Epithelial cell of proximal tubule (primary cell): Measurements from ENCODE around the gene ATP5PO. TPM values are rescaled to one million over a fixed set of nuclear protein-coding genes. Genes with fewer than 3 reads are reported as not detected.

ENCODE experiments used
- DNase-seq: peaks from one replicate; pipeline ENCODE4 v3.0.0-alpha.2; 2011; ENCODE audit warnings: low read depth
- H3K4me3 ChIP-seq: 2 replicates; pipeline ENCODE4 v1.5.1; 2011; ENCODE audit warnings: low read depth, mild to moderate bottlenecking, low read length
- CTCF ChIP-seq: conservative IDR thresholded peaks from 2 replicates; pipeline ENCODE4 v1.5.1; 2012; ENCODE audit warnings: low read depth, mild to moderate bottlenecking, low read length
- total RNA-seq: library from RNA; depleted of rRNA; stranded (reverse); fragments of >200 nt; gene quantifications from 2 replicates; pipeline ENCODE4 v1.2.3, GENCODE V29; 2015

The ATP5PO gene
- total RNA-seq: 226 and 313 TPM in 2 replicates

- peak within 1 kb of the TSS; percentile 94 for H3K4me3 ChIP-seq
- no peak for TF ChIP-seq CTCF
Observed at GRCh38 chr21:33915368-33916199, at the start of gene ATP5PO. TSS of gene ATP5PO (minus strand) at chr21:33915804. CDS start at chr21:33915763, 41 bp downstream.

GRCh38 chr21:33964706-33965325 is 49.2 kb upstream of the ATP5PO start:
- no peak overlapping the region for H3K4me3 ChIP-seq
- TF ChIP-seq CTCF: no peak
- no peak for DNase-seq

More at GRCh38 chr21:33915368-33916199, at the start of gene ATP5PO:
- DNase-seq: peak; percentile 81

- no peak for DNase-seq
- H3K4me3 ChIP-seq: no peak overlapping the region
- no peak for TF ChIP-seq CTCF
Observed at GRCh38 chr21:33963848-33964555, 48.4 kb upstream of the ATP5PO start.

GRCh38 chr21:33962290-33962689 is 46.7 kb upstream of the ATP5PO start:
- no peak for TF ChIP-seq CTCF
- no peak for DNase-seq
- H3K4me3 ChIP-seq: no peak overlapping the region

- TF ChIP-seq CTCF: no peak
- DNase-seq: no peak
- H3K4me3 ChIP-seq: no peak overlapping the region
Observed at GRCh38 chr21:33961061-33961460, 45.5 kb upstream of the ATP5PO start.

- H3K4me3 ChIP-seq: no peak overlapping the region
- TF ChIP-seq CTCF: no peak
- no peak for DNase-seq
Observed at GRCh38 chr21:33959680-33960079, 44.1 kb upstream of the ATP5PO start.
